ENCODE measurements around the gene SPIC. TPM values are rescaled to one million over a fixed set of nuclear protein-coding genes. Genes with fewer than 3 reads are reported as not detected.

The SPIC gene
- total and polyA plus RNA-seq, 7 donors, result 0.77 TPM; not detected in 6

- Histone ChIP-seq H3K4me1 (peaks cover 0 to 3% (median 0%) of the 10 kb centered on the region in 4 donors), H3K9me3 (no peaks in the 10 kb centered on the region), H3K4me3 (no peak overlapping the region), H3K27me3 (no peaks in the 10 kb centered on the region), H3K27ac (no peak overlapping the region), H3K36me3 (no peaks in the 10 kb centered on the region)
- DNase-seq, result no peak
- WGBS, 2 donors, result 70 to 86% methylated on average over 3 of the region's 3 CpGs
- intact Hi-C loops (cut with DNase I), result no loop called here
- TF ChIP-seq POLR2AphosphoS5 (IDR thresholded peaks at IDR 0.05) (no peak), EP300 (IDR thresholded peaks at IDR 0.05) (no peak), POLR2A (IDR thresholded peaks at IDR 0.05) (no peak), CTCF (IDR thresholded peaks at IDR 0.05) (no peak)
Observed at GRCh38 chr12:101498252-101498651, 23.1 kb downstream of the SPIC start.

- no peak overlapping the region for H3K27ac ChIP-seq
- no peaks in the 10 kb centered on the region for H3K36me3 ChIP-seq
- 20 to 56% methylated on average over 4 of the region's 4 CpGs for WGBS, 2 donors
- H3K4me3 ChIP-seq, result no peak overlapping the region
- no peak for TF ChIP-seq POLR2AphosphoS5 (IDR thresholded peaks at IDR 0.05)
- TF ChIP-seq CTCF (IDR thresholded peaks at IDR 0.05), result no peak
- no peaks in the 10 kb centered on the region for H3K27me3 ChIP-seq
- DNase-seq, result no peak
- intact Hi-C loops (cut with DNase I), result no loop called here
- H3K9me3 ChIP-seq, result no peaks in the 10 kb centered on the region
- peaks cover 0 to 3% (median 0%) of the 10 kb centered on the region in 4 donors for H3K4me1 ChIP-seq
Observed at GRCh38 chr12:101501410-101501995, 26.4 kb downstream of the SPIC start.

GRCh38 chr12:101521136-101521535 lies 46.0 kb downstream of the SPIC start:
- H3K27me3 ChIP-seq, result no peaks in the 10 kb centered on the region
- 49 to 74% methylated on average over 1 of the region's 1 CpG for WGBS, 2 donors

GRCh38 chr12:101527682-101528081 lies 52.5 kb downstream of the SPIC start:
- Histone ChIP-seq H3K36me3 (no peaks in the 10 kb centered on the region), H3K27me3 (no peaks in the 10 kb centered on the region), H3K4me1 (no peaks in the 10 kb centered on the region), H3K27ac (no peak overlapping the region), H3K4me3 (no peak overlapping the region), H3K9me3 (no peaks in the 10 kb centered on the region)
- WGBS, 2 donors, result 79 to 90% methylated on average over 10 of the region's 10 CpGs
- no peak for DNase-seq
- intact Hi-C loops (cut with DNase I), result no loop called here
- TF ChIP-seq POLR2AphosphoS5 (IDR thresholded peaks at IDR 0.05) (no peak), CTCF (IDR thresholded peaks at IDR 0.05) (no peak), POLR2A (IDR thresholded peaks at IDR 0.05) (no peak), EP300 (IDR thresholded peaks at IDR 0.05) (no peak)

More at GRCh38 chr12:101521136-101521535, 46.0 kb downstream of the SPIC start:
- Histone ChIP-seq H3K4me3 (no peak overlapping the region), H3K27ac (no peak overlapping the region), H3K36me3 (no peaks in the 10 kb centered on the region), H3K9me3 (no peaks in the 10 kb centered on the region), H3K4me1 (no peaks in the 10 kb centered on the region)
- intact Hi-C loops (cut with DNase I), result no loop called here
- TF ChIP-seq POLR2A (IDR thresholded peaks at IDR 0.05) (no peak), EP300 (IDR thresholded peaks at IDR 0.05) (no peak), POLR2AphosphoS5 (IDR thresholded peaks at IDR 0.05) (no peak), CTCF (IDR thresholded peaks at IDR 0.05) (no peak)
- DNase-seq, result no peak

Data from sigmoid colon (tissue), 7 donors.